A549 (cell line): ENCODE measurements around the gene PIGS.

Experiments used
- CHD2 ChIP-seq: fragments of 150-350 bp; IDR thresholded peaks from 2 replicates; pipeline ENCODE4 v1.6.1; 2014; ENCODE audit warnings: low read length; ENCODE audit not compliant: partially characterized antibody
- MYC ChIP-seq: IDR thresholded peaks from 2 replicates; pipeline ENCODE4 v1.6.1; 2012; ENCODE audit warnings: mild to moderate bottlenecking, inconsistent platforms, low read length, improper control_type of control experiment, borderline replicate concordance

GRCh38 chr17:28573040-28573380 lies 1.7 kb upstream of the PIGS start:
- TF ChIP-seq MYC (no peak), CHD2 (no peak)
